ENCODE results near the gene MTUS2. TPM values are rescaled to one million over a fixed set of nuclear protein-coding genes. Genes with fewer than 3 reads are reported as not detected.

The MTUS2 gene
- total and polyA plus RNA-seq, 9 of the 15 experiments (the other 6 are each of a cell fraction or from before 2014, with no cell fraction given): 0.01 to 0.28 (median 0.06) TPM; not detected in 1

GRCh38 chr13:29294821-29295220, 474.7 kb downstream of the MTUS2 start (continued):
- TF ChIP-seq MAFF (IDR thresholded peaks at IDR 0.05; ENCODE audit: low read length): peak; percentile 73
- TF ChIP-seq RNF219 (CRISPR knock-in tag; IDR thresholded peaks at IDR 0.05): no peak
- TF ChIP-seq GABPB1 (CRISPR knock-in tag; IDR thresholded peaks at IDR 0.05): no peak
- TF ChIP-seq EHMT2 (IDR thresholded peaks at IDR 0.05): no peak
- no peak for TF ChIP-seq SP1 (CRISPR knock-in tag; IDR thresholded peaks at IDR 0.05)
- TF ChIP-seq ZFP30 (CRISPR knock-in tag; IDR thresholded peaks at IDR 0.05; ENCODE audit: borderline replicate concordance): no peak
- no peak for TF ChIP-seq ARHGAP35 (IDR thresholded peaks at IDR 0.05; ENCODE audit: partially characterized antibody)
- TF ChIP-seq, protein P1, sequence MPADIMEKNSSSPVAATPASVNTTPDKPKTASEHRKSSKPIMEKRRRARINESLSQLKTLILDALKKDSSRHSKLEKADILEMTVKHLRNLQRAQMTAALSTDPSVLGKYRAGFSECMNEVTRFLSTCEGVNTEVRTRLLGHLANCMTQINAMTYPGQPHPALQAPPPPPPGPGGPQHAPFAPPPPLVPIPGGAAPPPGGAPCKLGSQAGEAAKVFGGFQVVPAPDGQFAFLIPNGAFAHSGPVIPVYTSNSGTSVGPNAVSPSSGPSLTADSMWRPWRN (IDR thresholded peaks at IDR 0.05; ENCODE audit: low read depth): no peak
- TF ChIP-seq ZNF316 (IDR thresholded peaks at IDR 0.05): peak; percentile 74
- TF ChIP-seq E2F5 (CRISPR knock-in tag; IDR thresholded peaks at IDR 0.05): no peak
- no peak for TF ChIP-seq SNRNP70 (optimal IDR thresholded peaks at IDR 0.05; ENCODE audit: low read depth, low read length)
- peak; percentile 74 for TF ChIP-seq MAFG (tag; conservative IDR thresholded peaks at IDR 0.05)
- TF ChIP-seq ZBTB26 (CRISPR knock-in tag; IDR thresholded peaks at IDR 0.05): no peak

All from K562 (cell line).